SHP77 (cell line): ENCODE data around the gene RNF111.
"Not testable (repeated sequence)": the region's sequence is repeated elsewhere in the genome, so short reads cannot be mapped to it uniquely, and the experiment has no call there.

Source experiments
- DNase-seq, 2 experiments: peaks; one replicate each; lab custom pipeline; 2025; lab: John Stamatoyannopoulos, UW

RNF111 gene

DNA sequence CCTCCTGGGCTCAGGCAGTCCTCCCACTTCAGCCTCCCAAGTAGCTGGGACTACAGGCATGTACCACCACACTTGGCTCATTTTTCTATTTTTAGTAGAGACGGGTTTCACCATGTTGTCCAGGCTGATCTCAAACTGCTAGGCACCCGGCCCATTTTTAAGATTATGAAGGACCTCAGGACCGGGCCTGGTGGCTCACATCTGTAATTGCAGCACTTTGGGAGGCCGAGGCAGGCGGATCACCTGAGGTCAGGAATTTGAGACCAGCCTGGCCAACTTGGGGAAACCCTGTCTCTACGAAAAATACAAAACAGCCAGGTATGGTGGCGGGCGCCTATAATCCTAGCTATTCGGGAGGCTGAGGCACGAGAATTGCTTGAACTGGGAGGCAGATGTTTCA, 12.8 kb downstream of the RNF111 start:
- not testable (repeated sequence) for DNase-seq

DNA sequence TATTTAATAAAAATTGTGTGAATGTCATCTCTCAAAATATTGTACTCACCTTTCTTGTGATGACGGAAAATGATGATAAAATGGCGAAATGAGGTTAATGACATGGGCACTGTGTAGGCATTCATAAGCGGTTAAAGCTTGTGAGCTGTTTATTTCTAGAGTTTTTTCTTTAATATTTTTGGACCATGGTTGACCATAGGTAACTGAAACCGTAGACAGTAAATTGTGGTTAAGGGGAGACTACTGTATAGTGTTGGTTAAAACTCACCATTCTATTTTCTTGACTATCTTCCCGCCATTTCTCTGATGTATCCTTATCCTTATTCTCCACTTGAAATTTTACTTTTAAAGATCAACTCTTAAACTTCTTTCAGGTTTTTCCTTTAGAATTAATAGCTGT, 14.5 kb downstream of the RNF111 start:
- no peak for DNase-seq

DNA sequence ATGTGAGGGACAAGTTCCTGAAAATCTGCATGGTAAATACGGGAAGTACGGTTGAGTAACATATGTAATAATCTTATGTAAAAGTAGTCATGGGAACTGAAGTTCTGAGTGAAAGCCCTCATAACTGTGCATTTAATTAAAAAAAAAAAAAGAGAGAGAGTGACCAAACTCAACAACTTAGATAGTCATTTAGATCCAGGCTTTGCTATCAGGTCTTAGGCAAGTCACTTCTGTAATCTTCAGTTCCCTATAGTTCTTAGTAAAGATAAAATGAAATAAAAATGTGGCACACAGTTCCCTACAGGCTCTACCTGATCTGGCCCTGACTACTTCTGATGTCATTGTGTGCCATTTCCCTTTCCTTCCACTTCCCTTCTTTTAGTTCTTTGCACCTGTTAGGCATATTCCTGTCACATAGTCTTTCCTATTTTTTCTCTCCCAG, 15.0 kb downstream of the RNF111 start:
- no peak for DNase-seq

DNA sequence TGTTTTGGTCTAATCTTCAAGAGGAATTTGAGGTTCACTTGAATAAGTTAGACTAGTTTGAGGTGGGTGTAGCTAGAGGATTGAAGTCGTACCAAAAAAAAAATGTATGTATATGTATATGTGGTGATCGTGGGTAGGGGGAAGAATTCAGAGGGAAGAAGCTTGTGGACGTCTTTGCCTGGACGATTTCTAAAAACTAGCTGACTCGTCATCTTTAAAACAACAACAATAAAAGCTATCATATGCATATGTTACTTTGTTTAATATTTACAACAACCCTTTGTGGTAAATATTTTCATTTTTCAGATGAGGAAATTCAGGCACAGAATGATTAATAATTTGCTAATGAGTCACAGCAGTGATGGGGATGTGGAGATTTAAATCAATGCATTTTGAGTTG, 18.1 kb downstream of the RNF111 start:
- no peak for DNase-seq

DNA sequence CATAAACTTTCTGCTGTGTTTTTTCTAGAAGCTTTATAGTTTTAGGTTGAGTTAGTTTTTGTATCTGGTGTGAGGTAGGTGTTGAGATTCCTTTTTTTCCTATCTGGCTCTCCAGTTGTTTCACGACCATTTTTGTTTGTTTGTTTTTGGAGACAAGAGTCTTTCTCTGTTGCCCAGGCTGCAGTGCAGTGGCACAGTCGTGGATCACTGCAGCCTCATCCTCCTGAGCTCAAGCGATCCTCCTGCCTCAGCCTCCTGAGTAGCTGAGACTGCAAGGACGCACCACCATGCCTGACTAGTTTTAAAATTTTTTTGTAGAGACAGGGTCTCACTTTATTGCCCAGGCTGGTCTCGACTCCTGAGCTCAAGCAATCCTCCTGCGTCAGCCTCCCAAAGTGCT, 20.6 kb downstream of the RNF111 start:
- no peak for DNase-seq

DNA sequence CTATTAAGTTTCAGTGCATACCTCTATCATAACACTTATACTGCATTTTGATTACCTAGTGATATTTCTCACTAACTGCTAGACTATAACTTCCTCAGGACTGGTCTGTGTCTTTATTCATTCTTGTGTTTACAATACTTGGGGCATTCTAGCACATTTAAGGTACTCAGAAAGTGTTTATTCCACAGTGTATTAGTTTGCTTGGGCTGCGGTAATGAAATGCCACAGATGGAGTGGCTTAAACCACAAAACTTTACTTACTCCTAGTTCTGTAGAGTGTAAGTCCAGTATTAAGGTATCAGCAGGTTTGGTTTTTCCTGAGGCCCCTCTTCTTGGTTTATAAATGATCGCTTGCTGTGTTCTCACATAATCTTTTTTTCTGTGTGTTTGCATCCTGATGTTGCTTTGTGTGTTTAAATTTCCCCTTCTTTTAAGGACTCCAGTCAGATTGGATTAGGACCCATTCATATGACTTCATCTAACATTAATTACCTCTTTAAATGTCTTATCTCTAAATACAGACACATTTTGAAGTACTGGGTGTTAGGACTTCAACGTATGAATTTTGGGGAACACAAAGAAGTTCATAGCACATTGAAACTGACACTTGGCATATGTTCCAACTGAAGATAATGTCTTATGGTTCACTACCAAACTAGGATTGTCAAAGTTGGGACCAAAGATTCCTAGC, 23.9 kb downstream of the RNF111 start:
- DNase-seq: no peak

DNA sequence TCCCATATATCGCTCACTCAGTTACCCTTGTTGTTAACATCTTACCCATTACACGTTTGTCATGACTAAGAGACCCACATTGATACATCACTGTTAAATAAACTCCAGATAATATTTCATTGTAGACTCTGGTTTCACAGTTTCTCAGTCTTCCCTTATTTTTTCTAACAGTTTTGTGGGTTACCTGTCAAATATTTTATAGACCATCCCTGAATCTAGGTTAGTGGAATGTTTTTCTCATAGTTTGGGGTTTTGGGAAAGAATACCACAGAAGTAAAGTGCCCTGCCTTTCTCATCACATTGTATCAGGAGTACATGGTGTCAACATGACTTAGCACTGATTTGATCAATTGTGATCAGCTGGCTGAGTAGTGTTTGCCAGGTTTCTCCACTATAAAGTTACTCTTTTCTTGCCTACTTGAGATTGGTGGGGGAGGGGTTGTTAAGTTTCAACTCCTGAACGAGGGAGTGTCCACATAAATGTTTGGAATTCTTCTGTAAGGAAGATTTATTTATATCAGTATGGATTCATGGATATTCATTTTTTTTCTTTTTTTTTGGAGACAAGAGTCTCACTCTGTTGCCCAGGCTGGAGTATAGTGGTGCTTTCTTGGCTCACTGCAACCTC, 25.9 kb downstream of the RNF111 start:
- no peak for DNase-seq

DNA sequence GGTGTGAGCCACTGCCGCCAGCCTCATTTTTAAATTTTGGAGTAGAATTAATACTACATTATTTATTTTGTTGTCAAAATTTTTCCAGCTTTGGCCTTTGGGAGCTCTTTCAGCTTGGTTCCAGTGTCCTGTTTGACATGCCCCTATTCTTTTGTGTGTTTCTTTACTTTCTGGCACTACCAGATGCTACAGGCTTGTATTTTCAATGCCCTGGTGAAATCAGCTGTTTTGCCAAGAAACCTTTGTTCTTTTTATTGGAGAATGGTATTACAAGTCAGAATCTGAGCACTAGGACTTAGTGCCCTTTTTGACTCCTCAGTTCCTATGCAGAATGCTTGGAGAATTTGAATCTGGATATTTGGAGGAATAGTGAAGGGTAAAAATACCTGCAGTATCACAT, 26.6 kb downstream of the RNF111 start:
- DNase-seq: no peak

DNA sequence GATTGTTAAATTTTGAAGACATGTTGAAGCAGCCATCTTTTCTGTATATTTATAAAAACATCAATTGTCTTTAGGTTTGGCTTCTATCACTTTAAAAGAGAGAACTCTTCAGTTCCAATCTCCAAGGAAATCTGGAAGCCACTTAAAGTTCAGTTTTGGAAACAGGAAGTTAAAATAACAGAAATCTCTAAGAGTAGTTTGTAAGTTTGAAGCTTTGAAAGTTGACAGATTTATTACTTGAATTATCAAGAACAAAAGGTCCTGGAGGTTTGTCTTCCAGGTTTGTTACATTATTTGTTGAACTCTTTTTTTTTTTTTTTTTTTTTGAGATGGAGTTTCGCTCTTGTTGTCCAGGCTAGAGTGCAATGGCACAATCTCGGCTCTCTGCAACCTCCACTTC, 30.0 kb downstream of the RNF111 start:
- no peak for DNase-seq

DNA sequence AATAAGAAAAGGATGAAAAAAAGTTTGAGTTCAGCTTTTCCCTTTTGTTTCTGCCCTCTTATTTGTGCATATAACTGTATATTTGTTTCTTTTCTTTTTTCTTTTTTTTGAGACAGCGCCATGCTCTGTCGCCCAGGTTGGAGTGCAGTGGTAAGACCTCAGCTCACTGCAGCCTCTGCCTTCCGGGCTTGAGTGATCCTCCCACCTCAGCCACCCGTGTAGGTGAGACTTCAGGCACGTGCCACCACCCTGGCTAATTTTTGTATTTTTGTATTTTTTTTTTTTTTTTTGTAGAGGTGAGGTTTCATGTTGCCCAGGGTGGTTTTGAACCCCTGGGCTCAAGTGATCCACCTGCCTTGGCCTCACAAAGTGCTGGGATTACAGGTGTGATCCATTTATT, 31.4 kb downstream of the RNF111 start:
- no peak for DNase-seq

DNA sequence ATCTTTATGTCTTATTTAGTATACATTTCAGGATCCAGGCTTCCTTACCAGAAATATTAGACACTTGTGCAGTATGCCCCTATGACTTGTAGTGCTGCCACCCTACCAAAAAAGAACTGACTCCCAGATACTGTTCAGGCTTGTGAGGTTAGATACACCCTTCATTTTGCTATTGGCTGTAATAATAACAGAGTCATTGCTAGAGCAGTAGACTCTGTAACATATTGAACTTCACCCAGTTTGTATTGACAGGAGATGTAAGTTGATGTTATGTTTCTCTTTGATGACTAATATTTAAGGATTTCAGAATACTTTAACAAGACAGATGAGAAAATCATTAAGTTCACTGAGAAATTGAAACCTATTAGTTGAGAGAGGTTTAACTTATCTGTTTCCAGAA, 32.9 kb downstream of the RNF111 start:
- DNase-seq: no peak

DNA sequence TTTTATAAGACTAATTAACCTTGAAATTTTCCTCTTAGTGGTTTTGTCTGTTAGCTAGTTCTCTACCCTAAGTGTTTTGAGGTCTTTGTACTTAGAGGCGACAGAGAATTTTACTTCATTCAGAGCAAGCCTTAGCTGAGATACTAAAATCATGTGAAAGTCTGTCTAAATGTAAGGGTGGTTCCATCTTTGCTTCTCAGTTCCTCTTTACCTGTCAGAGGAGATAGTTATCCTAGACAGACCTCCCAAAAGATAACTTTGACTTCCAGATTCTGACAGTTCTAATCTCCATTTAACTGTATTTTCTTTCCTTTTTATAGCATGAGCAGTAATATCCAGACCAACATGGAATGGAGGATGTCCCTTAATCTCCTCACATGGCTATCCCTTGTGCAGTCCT, 34.7 kb downstream of the RNF111 start:
- DNase-seq: no peak

DNA sequence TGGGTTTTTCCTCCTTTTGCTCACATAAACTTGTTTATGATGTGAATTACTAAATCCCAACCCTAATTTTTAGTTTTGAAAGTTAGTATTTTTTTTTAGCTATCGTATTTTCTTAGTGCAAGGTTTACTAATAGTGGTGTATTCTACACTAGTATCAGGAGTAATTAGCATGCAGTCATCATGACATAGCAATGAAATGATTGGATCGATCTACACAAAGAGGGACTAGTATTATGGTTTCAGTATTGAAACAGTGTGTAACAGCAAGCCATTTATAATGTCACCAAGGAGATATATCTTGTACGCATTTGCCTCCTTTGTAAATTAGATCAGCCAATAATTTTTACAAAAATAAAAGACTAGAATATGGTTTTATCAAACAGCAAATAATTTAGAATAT, 38.7 kb downstream of the RNF111 start:
- no peak for DNase-seq

DNA sequence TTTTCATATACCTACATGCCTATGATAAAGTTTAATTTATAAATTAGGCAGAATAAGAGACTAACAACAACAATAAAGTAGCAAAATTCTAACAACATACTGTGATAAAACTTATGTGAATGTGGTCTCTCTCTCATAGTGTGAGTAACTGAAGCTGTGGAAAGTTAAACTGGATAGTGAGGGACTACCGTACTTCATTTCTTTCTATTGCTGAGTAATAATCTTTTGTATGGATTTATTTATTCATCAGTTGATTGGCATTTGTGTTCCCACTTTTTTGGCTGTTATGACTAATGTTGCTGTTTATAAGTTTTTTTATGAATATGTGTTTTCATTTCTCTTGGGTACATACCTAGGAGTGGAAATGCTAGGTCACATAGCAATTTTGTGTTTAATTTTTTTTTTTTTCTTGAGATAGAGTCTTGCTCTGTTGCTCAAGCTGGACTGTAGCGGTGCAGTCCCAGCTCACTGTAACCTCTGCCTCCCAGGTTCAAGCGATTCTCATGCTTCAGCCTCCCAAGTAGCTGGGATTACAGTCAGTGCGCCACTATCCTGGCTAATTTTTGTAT, 41.0 kb downstream of the RNF111 start:
- no peak for DNase-seq

DNA sequence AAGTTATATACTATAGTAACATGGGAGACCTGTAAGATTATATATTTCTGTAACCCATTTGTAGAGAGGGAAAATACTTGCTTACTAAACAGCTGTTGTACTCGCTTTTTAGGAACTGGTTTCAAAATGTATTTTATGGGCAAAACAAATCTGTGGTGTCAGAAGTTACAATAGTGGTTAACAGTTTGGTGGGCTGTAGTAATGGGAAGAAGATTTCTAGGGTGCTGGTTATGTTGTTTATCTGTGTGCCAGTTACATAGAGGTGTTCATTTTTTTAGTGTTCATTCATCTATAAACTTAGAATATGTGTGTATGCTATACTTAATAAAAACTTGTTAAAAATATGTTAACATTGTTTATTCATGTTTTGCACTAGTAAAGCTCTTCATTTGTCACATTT, 42.1 kb downstream of the RNF111 start:
- DNase-seq: no peak

DNA sequence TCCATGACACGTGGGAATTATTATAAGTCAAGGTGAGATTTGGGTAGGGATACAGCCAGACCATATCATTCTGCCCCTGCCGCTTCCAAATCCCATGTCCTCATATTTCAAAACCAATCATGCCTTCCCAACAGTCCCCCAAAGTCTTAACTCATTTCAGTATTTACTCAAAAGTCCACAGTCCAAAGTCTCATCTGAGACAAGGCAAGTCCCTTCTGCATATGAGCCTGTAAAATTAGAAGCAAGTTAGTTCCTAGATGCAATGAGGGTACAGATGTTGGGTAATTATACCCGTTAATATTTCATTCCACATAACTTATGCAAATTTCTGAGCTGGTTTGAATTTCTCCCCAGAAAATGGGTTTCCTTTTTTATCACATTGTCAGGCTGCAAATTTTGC, 47.7 kb downstream of the RNF111 start:
- no peak for DNase-seq

DNA sequence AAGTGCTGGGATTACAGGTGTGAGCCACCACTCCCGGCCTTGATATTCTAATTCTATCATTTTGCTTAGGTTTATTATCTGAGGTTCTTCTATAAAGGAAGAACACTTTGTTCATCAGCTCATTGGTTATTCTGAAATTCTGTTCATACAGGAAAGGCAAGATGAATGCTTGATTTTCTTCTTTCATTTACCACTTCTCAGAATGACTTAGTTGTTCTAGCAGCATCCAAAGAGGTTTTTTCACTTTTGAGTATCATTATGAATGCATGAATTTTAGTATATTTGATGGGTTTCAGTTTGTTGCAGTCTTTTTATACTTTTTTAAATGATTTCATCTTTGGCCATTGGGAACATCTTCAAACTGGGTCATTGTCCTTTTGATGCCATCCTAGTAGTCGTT, 51.8 kb downstream of the RNF111 start:
- no peak for DNase-seq

DNA sequence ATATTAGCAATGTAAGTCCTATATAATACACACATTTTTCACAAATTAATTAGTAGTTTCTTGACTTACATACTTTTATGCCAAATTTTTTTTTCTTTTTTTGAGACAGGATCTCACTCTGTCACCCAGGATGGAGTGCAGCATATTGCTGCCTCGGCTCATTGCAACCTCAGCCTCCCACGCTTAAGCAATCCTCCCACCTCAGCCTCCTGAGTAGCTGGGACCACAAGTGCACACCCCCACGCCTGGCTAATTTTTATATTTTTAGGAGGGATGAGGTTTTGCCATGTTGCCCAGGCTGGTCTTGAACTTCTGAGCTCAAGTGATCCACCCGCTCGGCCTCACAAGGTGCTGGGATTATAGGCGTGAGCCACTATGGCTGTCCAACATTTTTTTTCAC, 54.6 kb downstream of the RNF111 start:
- DNase-seq: no peak

DNA sequence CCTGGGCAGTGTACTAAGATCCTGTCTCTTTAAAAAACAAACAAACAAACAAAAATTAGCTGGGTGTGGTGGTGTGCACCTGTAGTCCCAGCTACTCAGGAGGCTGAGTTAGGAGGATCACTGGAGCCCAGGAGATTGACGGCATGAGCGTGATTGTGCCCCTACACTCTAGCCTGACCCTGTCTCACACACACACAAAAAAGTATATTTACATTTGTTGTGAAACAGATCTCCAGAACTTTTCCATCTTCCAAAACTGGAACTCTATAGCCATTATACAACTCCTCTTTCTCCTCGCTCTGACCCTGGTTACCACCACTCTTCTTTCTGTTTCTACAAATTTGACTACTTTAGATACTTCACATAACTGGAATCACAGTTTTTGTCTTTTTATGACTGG, 61.4 kb downstream of the RNF111 start:
- no peak for DNase-seq

DNA sequence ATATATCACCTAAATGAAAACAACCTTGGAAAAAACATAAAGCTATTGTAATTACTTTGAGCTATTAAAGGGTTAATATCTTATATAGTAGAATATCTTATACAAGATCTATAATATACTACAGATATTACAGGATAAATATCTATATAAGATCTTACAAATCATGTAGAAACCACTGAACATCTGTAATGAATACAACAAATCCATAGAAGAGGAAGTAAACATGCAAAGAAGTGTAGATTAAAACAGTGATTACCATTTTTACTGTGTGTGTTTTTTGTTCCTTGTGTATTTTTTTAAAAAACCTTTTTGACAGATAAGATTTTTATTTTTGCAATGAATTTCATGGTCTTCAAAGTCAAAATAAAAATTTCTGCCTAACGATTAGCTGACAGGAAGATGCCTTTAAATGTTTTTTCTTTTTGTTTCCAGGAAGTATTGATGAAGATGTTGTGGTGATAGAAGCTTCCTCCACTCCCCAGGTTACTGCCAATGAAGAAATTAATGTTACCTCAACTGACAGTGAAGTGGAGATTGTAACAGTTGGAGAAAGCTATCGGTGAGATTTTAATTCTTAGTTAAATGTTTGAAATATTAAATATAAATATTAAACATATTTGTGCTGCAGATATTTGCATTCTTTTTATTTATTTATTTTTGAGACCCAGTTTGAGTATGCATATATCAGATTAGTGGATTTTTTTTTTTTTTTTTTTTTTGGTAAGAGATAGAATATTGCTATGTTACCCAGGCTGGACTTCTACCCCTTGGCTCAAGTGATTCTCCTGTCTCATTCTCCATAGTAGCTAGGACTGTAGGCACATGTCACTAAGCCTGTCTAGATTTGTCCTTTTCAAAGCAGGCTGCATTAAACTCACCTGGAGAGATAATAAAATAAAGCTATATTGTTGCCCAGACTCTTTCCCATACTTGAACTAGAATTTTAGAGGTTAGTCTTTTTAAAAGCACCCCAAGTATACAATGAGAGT, 64.7 kb downstream of the RNF111 start:
- no peak for DNase-seq

DNA sequence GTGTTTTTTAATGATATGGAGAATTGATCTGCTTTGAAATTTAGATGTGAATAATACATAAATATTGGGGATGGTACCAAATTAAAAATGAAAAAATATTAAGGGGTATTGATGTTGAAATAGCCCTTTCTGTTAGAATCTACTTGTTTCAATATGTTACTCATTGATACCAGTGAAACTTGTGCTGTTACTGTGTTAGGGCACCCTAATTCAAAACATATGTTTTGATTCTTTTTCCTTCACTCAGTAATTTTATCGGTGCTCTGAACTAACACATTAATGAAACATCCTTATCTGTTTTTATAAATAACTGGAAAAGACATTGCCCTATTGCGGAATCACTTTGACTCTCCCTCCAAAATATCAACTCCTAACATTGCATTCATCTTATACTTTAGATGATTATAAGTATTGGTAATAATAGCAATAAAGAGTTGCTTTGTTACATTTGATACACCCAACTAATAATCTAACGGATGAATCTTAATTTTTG, 65.5 kb downstream of the RNF111 start:
- DNase-seq: no peak

DNA sequence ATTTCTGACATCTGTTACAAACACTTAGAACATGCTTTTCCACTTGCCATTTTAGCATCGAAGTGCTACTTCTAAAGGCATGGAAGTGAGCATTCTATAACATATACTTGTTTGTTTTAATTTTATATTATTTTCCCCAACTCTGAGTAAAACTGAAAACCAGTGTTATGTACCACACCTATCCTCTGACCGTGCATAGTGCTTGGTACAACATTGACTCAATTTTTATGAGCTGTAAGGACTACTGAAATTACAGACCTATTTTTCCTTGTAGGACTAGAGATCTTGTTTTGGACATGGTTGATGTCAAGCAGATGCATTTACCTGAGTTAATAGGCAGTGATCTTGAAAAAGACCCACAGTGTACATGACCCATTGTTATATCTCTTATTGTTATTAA, 66.0 kb downstream of the RNF111 start:
- DNase-seq: no peak
